GM19397 (cell line): ENCODE measurements around the gene KCNB1.

Experiments used
- ATAC-seq: cut with Tn5 transposase; IDR thresholded peaks from one replicate; pipeline ENCODE4 v1.9.1; 2021; ENCODE audit warnings: mild to moderate bottlenecking, moderate library complexity; ENCODE audit not compliant: unreplicated experiment

Gene KCNB1

DNA sequence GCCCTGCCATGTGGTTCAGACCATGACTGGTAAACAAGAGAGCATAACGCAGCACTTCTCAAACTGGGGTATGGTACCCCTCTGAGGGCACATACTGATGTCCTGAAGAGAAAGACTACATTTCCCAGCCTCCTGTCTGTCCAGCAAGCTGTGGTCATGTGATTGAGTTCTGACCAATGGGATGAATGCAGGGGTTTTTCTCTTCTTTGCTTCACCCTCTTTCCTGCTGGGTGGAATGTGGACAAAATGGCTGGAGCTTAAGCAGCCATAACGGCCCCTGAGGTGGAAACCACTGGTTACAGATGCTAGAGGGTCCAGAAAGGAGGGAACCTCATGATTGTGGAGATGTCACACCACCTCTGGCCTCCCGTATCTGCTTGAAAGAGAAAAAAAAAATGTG, 19.4 kb upstream of the KCNB1 start:
- ATAC-seq, result no peak

DNA sequence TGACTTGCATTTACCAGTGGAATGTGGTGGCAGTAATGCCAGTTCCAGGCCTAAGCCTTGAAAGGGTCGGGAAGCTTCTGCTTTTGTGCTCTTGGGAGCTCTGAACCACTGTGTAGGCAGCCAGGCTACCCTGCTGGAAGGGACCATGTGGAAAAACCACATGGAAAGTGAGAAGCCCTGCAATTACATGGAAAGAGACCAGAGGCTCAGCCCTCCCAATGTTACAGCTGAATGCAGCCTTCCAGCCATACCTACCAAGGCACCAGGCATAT, 14.9 kb upstream of the KCNB1 start:
- no peak for ATAC-seq

DNA sequence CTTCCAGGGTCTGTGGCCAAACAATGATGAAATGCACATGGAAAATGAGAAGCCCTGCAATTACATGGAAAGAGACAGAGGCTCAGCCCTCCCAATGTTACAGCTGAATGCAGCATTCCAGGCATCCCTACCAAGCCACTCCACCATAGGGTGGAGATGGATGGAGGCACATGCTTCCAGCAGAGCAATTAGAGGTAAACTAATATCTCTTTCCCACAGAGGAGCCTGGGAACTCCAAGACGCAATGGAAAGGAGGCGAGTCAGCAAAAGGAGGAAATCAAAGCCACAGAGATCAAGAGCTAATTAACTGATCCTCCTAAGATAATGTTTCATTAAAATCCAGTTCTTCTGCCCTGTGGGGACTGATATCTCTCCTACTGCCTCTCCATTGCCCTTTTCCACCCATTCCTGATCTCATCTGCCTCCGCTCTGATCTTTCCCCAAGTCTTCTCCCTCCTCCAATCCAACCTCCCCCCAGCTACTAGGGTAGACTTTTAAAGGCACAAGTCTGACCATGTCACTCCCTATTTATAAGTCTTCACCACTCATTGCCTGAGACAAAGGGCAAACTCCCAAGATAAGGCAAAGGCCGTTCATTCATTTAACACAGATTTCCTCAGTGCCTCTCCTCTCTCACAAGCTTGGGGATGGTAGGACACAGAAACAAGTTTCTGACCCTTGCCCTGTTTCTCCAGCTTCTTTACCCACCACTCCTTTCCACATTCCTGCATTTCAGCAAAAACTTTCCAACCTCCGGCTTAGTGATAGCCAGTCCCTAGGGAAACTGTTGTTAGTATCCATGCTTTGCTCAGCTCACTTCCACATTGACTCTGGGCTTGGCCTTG, 14.3 kb upstream of the KCNB1 start:
- ATAC-seq, result no peak

DNA sequence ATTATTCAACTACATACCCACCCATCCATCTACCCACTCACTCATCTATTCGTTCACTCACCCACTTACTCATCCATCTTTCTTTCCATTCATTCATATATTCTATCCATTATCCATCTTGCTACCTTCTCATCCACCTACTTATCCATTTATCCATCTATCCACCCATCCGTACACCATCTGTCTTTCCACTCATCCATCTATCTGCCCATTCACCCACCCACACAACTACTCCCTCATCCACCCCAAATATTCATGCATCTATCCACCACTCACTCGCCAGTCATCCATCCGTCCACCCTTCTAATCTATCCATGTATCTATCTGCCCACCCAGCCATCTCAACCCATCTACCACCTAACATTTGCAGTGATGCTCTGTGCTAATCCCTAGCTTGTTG, 13.6 kb upstream of the KCNB1 start:
- no peak for ATAC-seq

GRCh38 chr20:49490689-49491088, 8.2 kb upstream of the KCNB1 start:
- ATAC-seq, result no peak

- ATAC-seq, result no peak
These were observed 7.2 kb upstream of the KCNB1 start for GRCh38 chr20:49489688-49490087.

DNA sequence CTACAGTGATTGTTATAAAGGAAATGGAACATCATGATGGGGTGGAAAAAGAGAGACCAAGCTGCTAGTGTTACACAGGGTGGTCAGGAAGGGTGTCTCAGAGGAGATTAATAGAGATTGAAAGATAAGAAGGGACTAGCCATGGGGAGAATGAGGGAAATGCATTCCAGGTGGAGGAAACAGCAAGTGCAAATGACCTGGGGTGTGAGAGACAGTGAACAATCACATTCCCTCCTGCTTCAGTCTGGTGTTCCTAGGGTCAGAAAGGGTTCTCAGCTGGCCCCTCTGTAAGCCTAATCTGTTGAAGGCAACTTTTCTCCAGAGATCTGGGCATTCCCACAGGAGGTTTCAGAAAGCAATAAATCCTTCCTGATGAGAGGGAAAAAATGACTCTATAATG, 3.6 kb upstream of the KCNB1 start:
- no peak for ATAC-seq

DNA sequence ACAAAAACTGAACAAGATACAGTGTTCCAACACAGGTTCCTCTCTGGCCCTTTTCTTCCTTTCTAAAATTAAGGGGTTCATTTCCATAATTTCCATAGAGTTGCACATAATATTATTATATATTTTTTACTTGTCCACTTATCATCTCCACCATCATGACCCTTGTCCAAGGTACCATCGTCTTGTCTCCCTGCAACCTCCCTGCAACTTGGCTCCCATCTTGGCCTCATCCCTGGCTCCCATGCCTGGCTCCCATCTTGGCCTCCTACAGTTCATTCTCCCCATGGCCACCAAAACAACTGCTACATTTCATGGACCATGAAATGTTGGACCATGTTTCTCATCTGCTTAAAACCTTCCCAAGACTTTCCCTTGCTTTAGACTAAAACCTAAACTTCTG, 3.1 kb upstream of the KCNB1 start:
- no peak for ATAC-seq

GRCh38 chr20:49484180-49485140, 2.0 kb upstream of the KCNB1 start:
- ATAC-seq, result no peak

DNA sequence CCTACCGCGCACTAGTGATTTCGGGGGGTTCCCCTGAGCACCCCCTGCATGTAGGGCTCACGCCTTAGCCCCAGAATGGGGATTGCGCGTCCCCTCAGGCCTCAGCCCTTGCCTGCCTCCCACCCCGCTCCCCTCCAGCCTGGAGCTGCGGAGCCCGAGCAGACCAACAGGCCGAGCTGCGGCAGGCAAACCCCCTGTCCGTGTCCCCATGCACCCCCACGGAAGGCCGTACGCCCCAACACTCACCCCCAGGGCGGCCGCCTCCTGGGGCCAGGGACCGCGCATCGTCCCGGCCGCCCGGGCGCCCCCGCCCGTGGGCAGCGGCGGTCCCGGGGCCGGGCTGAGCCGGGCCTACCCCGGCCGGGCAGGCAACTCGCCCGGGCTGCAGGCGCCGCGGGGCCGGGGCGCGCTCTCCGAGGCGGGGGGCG, 1.2 kb upstream of the KCNB1 start:
- ATAC-seq, result no peak

DNA sequence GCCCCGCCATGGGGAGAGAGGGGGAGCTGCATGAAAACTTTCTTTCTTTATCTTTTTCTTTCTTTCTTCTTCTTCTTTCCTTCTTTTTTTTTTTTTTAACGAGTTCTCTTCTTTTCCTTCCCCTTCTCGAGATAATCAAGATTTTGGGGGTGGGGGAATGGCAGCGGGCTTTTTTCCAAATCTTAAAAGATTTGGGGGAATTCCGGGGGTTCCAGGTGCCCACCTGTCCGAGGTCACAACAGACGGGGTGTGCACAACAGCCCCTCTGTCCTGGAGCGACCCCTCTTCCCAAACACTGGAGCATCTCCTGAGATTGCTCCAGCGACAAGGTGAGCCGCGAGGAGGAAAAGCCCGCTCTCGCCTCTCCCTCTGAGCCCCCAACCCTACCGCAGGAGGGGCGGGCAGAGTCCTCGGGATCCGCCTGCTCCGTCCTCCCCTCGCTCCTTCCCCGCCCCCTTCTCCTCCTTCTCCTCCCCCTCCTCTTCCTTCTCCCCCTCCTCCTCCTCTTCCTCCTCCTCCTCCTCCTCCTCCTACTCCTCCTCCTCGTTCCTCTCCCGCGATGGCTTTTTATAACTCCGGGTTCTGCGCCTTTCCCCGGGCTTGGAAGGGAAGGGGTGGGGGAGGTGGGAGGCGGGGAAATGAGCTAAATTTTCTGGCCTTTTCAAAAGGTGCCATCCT, 689 bp upstream of the KCNB1 start:
- no peak for ATAC-seq

GRCh38 chr20:49482173-49482572, 295 bp downstream of the KCNB1 start:
- no peak for ATAC-seq

- no peak for ATAC-seq
These were observed 1.4 kb downstream of the KCNB1 start for GRCh38 chr20:49481116-49481515.

DNA sequence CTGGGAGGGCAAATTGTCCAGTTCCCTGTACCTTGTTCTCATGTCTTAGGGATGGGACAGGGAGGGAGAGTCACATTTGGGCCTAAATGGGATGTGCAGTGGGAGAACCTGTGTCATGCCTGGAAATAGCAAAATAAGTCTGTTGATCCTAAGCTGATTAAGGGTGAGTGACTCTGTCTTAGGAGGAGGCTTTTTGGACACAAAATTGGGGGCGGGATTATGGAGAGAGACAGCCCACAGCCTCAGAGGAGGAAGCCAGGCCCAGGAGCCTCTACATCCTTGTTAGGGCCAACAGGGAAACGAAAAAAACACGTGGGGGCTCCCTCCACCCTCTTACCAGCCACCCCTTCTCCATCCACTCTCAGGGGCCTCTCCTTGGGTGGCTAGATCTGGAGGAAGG, 2.2 kb downstream of the KCNB1 start:
- ATAC-seq, result no peak

DNA sequence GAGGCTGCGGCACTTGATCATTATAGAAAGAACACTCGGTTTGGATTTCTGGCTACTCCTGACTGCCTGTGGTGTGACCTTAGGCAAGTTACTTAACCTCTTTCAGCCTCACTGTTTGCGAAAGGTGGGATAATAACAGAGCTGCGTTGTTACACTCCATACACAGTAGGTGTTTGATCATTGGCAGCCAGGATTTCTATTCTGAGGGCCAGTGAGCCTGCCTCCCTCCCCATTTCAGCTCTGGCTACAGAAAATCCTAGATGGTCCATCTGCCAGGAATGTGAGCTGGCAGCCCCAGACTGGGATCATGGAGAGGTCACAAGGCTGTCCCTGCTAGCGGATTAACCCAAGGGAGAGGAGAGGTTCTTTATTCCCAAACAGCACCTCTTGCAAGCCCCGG, 2.7 kb downstream of the KCNB1 start:
- ATAC-seq, result no peak

DNA sequence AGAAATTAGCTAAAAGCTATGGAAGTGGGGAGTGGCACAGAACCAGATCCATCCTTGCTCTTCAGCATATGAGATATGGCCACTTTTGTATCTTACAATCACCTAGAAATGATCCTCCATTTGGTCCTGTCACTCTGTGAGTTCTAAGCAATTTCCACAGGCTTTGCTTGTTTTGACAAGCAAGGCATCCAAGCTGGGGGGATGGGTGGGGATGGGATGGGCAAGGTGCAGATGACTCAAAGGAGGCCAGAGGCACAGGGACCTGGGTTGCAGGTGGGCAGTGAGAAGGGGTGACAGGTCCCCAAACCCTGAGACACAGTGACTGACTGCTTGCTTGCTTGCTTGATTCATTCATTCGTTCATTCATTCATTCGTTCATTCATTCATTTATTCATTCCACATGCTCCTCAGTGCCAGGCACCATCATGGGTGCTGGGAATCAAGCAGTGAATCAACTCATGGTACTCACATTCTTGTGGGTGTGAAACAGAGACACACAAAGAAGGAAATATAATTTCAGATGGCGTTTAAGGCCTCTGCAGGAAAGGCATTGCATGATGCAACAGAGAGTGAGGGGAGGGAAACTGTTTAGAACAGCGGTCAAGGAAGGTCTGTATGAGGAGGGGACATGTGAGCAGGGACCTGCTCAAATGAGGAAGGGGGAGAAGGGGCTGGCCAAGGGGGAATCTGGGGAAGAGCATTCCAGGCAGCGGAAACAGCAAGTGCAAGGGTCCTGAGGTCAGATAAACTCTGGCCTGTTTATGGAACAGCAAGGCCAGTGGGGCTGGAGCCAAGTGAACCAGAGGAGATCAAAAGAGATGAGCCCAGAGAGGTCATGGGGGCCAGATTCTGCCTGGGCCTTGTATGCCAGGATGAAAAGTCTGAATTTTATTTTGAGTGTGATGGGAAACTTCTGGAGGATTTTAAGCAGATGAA, 3.4 kb downstream of the KCNB1 start:
- ATAC-seq, result no peak

DNA sequence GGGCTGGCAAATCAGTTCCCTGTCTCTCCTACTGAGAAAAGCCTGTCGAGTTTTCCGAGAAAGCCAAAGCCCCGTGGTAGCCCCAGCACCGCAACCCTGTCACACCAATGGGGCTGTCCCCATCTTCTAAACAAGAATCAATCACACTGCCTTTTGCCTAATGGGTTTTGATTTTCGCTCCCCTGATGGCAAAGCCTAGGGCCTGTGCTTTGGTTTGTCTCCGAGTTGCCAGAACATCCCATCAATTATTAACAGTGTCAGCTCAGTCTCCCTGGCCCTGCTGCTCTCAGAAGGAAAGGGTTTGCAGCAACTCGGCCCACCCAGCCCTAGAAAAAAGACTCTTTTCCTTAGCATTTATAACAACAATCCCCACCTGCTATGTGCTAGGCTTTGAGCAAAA, 4.2 kb downstream of the KCNB1 start:
- ATAC-seq, result no peak

GRCh38 chr20:49477200-49477599, 5.3 kb downstream of the KCNB1 start:
- no peak for ATAC-seq

DNA sequence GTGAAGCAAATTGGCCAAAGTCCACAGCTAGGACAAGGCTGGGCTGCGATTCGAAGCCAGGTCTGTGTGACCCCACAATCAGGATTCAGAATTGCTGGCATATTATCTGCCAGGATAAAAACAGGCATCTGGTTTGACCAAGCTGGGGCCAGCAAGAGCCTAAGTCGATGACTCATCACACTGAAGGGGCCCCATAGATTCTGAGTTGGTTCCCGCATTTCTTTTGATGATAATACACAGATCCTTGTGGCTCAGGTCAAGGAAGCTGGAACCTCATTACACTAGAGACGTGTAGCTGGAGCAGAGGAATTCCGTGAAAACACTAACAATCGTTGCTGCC, 6.5 kb downstream of the KCNB1 start:
- ATAC-seq, result no peak

GRCh38 chr20:49475292-49476015, 7.0 kb downstream of the KCNB1 start:
- no peak for ATAC-seq
